ENCODE data around the gene FAM210A.

DNA sequence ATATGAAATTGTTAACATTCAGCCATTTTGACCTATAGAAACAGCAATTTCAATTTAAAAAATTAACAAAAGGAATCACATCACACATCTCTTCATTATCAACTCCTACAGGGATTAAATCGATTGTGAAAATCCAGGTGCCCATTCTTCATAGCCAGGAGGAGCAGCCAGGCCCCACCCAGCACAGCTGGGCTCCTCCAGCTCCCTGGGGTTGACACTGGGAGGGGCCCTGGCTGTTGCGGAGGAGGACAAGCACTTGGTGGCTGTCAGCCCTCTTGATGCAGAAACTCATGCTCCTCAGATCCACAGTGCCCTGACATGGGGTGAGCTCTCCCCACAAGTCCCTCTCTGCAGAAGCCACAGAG is 99.8 kb downstream of the FAM210A start:
- TF ChIP-seq YY1 (IDR thresholded peaks at IDR 0.05; ENCODE audit: insufficient read depth, insufficient read length), result no peak
- no peak for TF ChIP-seq ZNF274 (IDR thresholded peaks at IDR 0.05; ENCODE audit: low read depth, low read length)

All from NT2/D1 (cell line).